Measurements from ENCODE around the gene SV2B.

The SV2B gene

GRCh38 chr15:91117375-91117774 lies 17.3 kb downstream of the SV2B start:
- Histone ChIP-seq H3K9ac (ENCODE audit: low read length) (no peak overlapping the region), H3K27ac (ENCODE audit: low read depth, low read length) (no peak overlapping the region), H3K14ac (ENCODE audit: low read length) (no peak overlapping the region), H4K12ac (ENCODE audit: low read depth, low read length) (no peak overlapping the region), H2AFZ (ENCODE audit: insufficient read depth, low read length, poor library complexity) (no peak overlapping the region), H3K18ac (ENCODE audit: low read length) (no peak overlapping the region), H3K79me1 (ENCODE audit: low read length) (no peaks in the 10 kb centered on the region), H4K8ac (ENCODE audit: low read depth, low read length) (no peak overlapping the region), H3K23ac (ENCODE audit: low read length) (no peak overlapping the region), H2BK5ac (ENCODE audit: low read depth, low read length, poor library complexity) (no peak overlapping the region), H3K4ac (ENCODE audit: low read depth, low read length) (no peak overlapping the region), H2BK120ac (ENCODE audit: insufficient read depth, low read length, poor library complexity) (no peak overlapping the region), H3K36me3 (ENCODE audit: control insufficient read depth in 1 of 2, insufficient read depth in 2 of 2, low read length in 2 of 2) (no peaks in the 10 kb centered on the region), H3K4me1 (ENCODE audit: control insufficient read depth in 1 of 2, insufficient read depth in 2 of 2, low read length in 2 of 2) (no peaks in the 10 kb centered on the region), H2AK5ac (ENCODE audit: low read length) (no peak overlapping the region), H3K79me2 (ENCODE audit: control insufficient read depth, insufficient read depth, low read length, poor library complexity) (no peaks in the 10 kb centered on the region), H3K9me3 (ENCODE audit: insufficient read depth, low read depth, low read length) (no peaks in the 10 kb centered on the region), H2BK12ac (ENCODE audit: low read length) (no peak overlapping the region), H3K4me2 (ENCODE audit: low read length) (no peak overlapping the region), H4K91ac (ENCODE audit: low read depth, low read length) (no peak overlapping the region), H3K4me3 (ENCODE audit: low read depth, low read length) (no peak overlapping the region), H3K27me3 (ENCODE audit: insufficient read depth, low read length) (no peaks in the 10 kb centered on the region)
- no peak for DNase-seq
- whole genome bisulfite sequencing (ENCODE audit: extremely low coverage, insufficient coverage, insufficient read length), result no CpG with 5 or more reads among the region's 1 CpG

- Histone ChIP-seq H3K4me3 (ENCODE audit: low read depth, low read length) (no peak overlapping the region), H3K27ac (ENCODE audit: low read depth, low read length) (no peak overlapping the region), H3K23ac (ENCODE audit: low read length) (no peak overlapping the region), H3K4me1 (ENCODE audit: control insufficient read depth in 1 of 2, insufficient read depth in 2 of 2, low read length in 2 of 2) (no peaks in the 10 kb centered on the region), H4K12ac (ENCODE audit: low read depth, low read length) (no peak overlapping the region), H4K91ac (ENCODE audit: low read depth, low read length) (no peak overlapping the region), H2BK5ac (ENCODE audit: low read depth, low read length, poor library complexity) (no peak overlapping the region), H3K18ac (ENCODE audit: low read length) (no peak overlapping the region), H4K8ac (ENCODE audit: low read depth, low read length) (no peak overlapping the region), H2BK12ac (ENCODE audit: low read length) (no peak overlapping the region), H3K9ac (ENCODE audit: low read length) (no peak overlapping the region), H3K79me2 (ENCODE audit: control insufficient read depth, insufficient read depth, low read length, poor library complexity) (no peaks in the 10 kb centered on the region), H2AFZ (ENCODE audit: insufficient read depth, low read length, poor library complexity) (no peak overlapping the region), H3K79me1 (ENCODE audit: low read length) (no peaks in the 10 kb centered on the region), H2AK5ac (ENCODE audit: low read length) (no peak overlapping the region), H3K27me3 (ENCODE audit: insufficient read depth, low read length) (no peaks in the 10 kb centered on the region), H3K9me3 (ENCODE audit: insufficient read depth, low read depth, low read length) (no peaks in the 10 kb centered on the region), H3K4me2 (ENCODE audit: low read length) (no peak overlapping the region), H3K4ac (ENCODE audit: low read depth, low read length) (no peak overlapping the region), H3K36me3 (ENCODE audit: control insufficient read depth in 1 of 2, insufficient read depth in 2 of 2, low read length in 2 of 2) (no peaks in the 10 kb centered on the region), H3K14ac (ENCODE audit: low read length) (no peak overlapping the region), H2BK120ac (ENCODE audit: insufficient read depth, low read length, poor library complexity) (no peak overlapping the region)
- DNase-seq, result no peak
- WGBS (ENCODE audit: extremely low coverage, insufficient coverage, insufficient read length), result no CpG with 5 or more reads among the region's 12 CpGs
Observed at GRCh38 chr15:91118817-91119590, 18.9 kb downstream of the SV2B start.

- no peak overlapping the region for H3K14ac ChIP-seq (ENCODE audit: low read length)
- no peak overlapping the region for H2BK5ac ChIP-seq (ENCODE audit: low read depth, low read length, poor library complexity)
- H2AFZ ChIP-seq (ENCODE audit: insufficient read depth, low read length, poor library complexity), result no peak overlapping the region
- no peak overlapping the region for H4K8ac ChIP-seq (ENCODE audit: low read depth, low read length)
- H2AK5ac ChIP-seq (ENCODE audit: low read length), result no peak overlapping the region
- no peaks in the 10 kb centered on the region for H3K4me1 ChIP-seq (ENCODE audit: control insufficient read depth in 1 of 2, insufficient read depth in 2 of 2, low read length in 2 of 2)
- no peak overlapping the region for H3K9ac ChIP-seq (ENCODE audit: low read length)
- H3K27me3 ChIP-seq (ENCODE audit: insufficient read depth, low read length), result no peaks in the 10 kb centered on the region
- no peak overlapping the region for H3K23ac ChIP-seq (ENCODE audit: low read length)
- H4K12ac ChIP-seq (ENCODE audit: low read depth, low read length), result no peak overlapping the region
- no peaks in the 10 kb centered on the region for H3K36me3 ChIP-seq (ENCODE audit: control insufficient read depth in 1 of 2, insufficient read depth in 2 of 2, low read length in 2 of 2)
- H2BK120ac ChIP-seq (ENCODE audit: insufficient read depth, low read length, poor library complexity), result no peak overlapping the region
- no peak overlapping the region for H2BK12ac ChIP-seq (ENCODE audit: low read length)
- no peak overlapping the region for H3K27ac ChIP-seq (ENCODE audit: low read depth, low read length)
- no peaks in the 10 kb centered on the region for H3K79me1 ChIP-seq (ENCODE audit: low read length)
- DNase-seq, result no peak
- no peak overlapping the region for H4K91ac ChIP-seq (ENCODE audit: low read depth, low read length)
- H3K18ac ChIP-seq (ENCODE audit: low read length), result no peak overlapping the region
- no peak overlapping the region for H3K4ac ChIP-seq (ENCODE audit: low read depth, low read length)
- WGBS (ENCODE audit: extremely low coverage, insufficient coverage, insufficient read length), result no CpG with 5 or more reads among the region's 1 CpG
- H3K79me2 ChIP-seq (ENCODE audit: control insufficient read depth, insufficient read depth, low read length, poor library complexity), result no peaks in the 10 kb centered on the region
- H3K9me3 ChIP-seq (ENCODE audit: insufficient read depth, low read depth, low read length), result no peaks in the 10 kb centered on the region
- H3K4me2 ChIP-seq (ENCODE audit: low read length), result no peak overlapping the region
- H3K4me3 ChIP-seq (ENCODE audit: low read depth, low read length), result no peak overlapping the region
Observed at GRCh38 chr15:91122296-91122695, 22.2 kb downstream of the SV2B start.

GRCh38 chr15:91124132-91124531 lies 24.1 kb downstream of the SV2B start:
- Histone ChIP-seq H4K12ac (ENCODE audit: low read depth, low read length) (no peak overlapping the region), H3K4me3 (ENCODE audit: low read depth, low read length) (no peak overlapping the region), H2AK5ac (ENCODE audit: low read length) (no peak overlapping the region), H3K79me2 (ENCODE audit: control insufficient read depth, insufficient read depth, low read length, poor library complexity) (no peaks in the 10 kb centered on the region), H3K4me2 (ENCODE audit: low read length) (no peak overlapping the region), H2AFZ (ENCODE audit: insufficient read depth, low read length, poor library complexity) (no peak overlapping the region), H3K9me3 (ENCODE audit: insufficient read depth, low read depth, low read length) (no peaks in the 10 kb centered on the region), H3K79me1 (ENCODE audit: low read length) (no peaks in the 10 kb centered on the region), H3K4ac (ENCODE audit: low read depth, low read length) (no peak overlapping the region), H2BK120ac (ENCODE audit: insufficient read depth, low read length, poor library complexity) (no peak overlapping the region), H2BK12ac (ENCODE audit: low read length) (no peak overlapping the region), H3K27me3 (ENCODE audit: insufficient read depth, low read length) (no peaks in the 10 kb centered on the region), H3K36me3 (ENCODE audit: control insufficient read depth in 1 of 2, insufficient read depth in 2 of 2, low read length in 2 of 2) (no peaks in the 10 kb centered on the region), H3K27ac (ENCODE audit: low read depth, low read length) (no peak overlapping the region), H3K4me1 (ENCODE audit: control insufficient read depth in 1 of 2, insufficient read depth in 2 of 2, low read length in 2 of 2) (no peaks in the 10 kb centered on the region), H2BK5ac (ENCODE audit: low read depth, low read length, poor library complexity) (no peak overlapping the region), H3K14ac (ENCODE audit: low read length) (no peak overlapping the region), H3K23ac (ENCODE audit: low read length) (no peak overlapping the region), H4K91ac (ENCODE audit: low read depth, low read length) (no peak overlapping the region), H4K8ac (ENCODE audit: low read depth, low read length) (no peak overlapping the region), H3K18ac (ENCODE audit: low read length) (no peak overlapping the region), H3K9ac (ENCODE audit: low read length) (no peak overlapping the region)
- no CpG with 5 or more reads among the region's 5 CpGs for WGBS (ENCODE audit: extremely low coverage, insufficient coverage, insufficient read length)
- DNase-seq, result peak in 1 of 2 donors; percentile 19
